Measurements from ENCODE around the gene RNF20. TPM values are rescaled to one million over a fixed set of nuclear protein-coding genes. Genes with fewer than 3 reads are reported as not detected.
"Not testable (repeated sequence)": the region's sequence is repeated elsewhere in the genome, so short reads cannot be mapped to it uniquely, and the experiment has no call there.

Gene RNF20
- total and polyA plus RNA-seq, 10 of the 15 experiments (the other 5 are each of a cell fraction or from before 2014, with no cell fraction given): 7.5 to 38.9 (median 26.7) TPM

DNA sequence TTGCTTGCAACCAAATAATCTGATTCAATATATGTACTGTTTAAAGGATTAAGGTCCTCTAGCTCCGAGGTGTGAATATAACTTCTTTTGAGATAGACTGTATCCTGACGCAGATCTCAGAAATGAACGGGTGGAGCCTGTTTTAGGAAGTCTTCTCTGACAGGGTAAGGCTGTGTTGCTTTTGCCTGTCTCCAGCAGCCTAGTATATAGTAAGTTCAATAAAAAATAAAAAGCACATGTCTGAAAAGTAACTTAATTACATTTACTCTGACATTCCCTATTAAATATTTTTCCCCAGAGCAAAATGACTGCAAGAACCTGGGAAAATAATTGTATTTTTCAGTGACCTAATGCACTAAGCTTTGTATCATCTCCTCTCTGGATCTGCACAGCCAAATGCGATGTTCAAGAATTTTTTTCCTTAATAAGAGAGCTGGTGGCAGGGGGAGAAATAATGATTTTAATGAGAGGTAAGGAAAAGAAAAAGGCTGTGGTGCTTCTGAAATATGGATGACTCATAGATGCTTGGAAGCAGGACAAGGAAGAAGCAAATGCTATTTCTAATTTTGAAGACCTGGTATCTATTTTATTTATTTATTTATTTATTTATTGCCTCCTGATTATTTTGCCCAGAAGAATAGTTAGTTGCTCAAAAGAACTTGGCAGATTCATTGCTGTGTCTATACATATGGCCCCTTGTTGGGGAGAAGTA is 53.8 kb downstream of the RNF20 start (continued):
- TF ChIP-seq EED (IDR thresholded peaks at IDR 0.05; ENCODE audit: low read depth): no peak
- TF ChIP-seq IRF4 (IDR thresholded peaks at IDR 0.05; ENCODE audit: low read depth, low read length): no peak
- no peak for TF ChIP-seq PML (IDR thresholded peaks at IDR 0.05; ENCODE audit: low read length)
- TF ChIP-seq ZNF207 (IDR thresholded peaks at IDR 0.05; ENCODE audit: borderline replicate concordance): no peak

DNA sequence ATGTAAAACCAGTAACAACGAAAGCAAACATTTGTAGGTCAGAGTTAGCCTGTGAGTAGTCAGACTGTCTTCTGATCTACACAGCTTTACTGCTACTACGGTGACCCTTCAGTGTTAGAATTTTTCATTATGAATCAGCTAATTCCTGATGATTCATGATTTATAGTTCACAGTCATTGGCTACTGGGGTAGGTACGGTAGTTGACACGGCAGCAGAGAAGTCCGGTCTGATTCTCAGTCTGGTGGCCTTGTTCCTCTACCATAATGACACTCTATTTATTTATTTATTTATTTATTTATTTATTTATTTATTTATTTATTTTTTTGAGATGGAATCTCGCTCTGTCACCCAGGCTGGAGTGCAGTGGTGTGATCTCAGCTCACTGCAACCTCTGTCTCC is 56.4 kb downstream of the RNF20 start:
- H3K27me3 ChIP-seq (replicated peaks in 1 of 2; ENCODE audit: control insufficient read depth in 2 of 2, insufficient read depth in 2 of 2, low read length in 1 of 2); BruUV-seq (replicated peaks); H3K4me3 ChIP-seq; in situ Hi-C loops (cut with MboI); H3K4me1 ChIP-seq (ENCODE audit: control insufficient read depth, insufficient read depth, low read length); RAD21 ChIA-PET (ENCODE audit: unreplicated experiment); H2AFZ ChIP-seq (ENCODE audit: control insufficient read depth, low read depth, low read length); H3K27ac ChIP-seq (ENCODE audit: control insufficient read depth, insufficient read depth); H3K36me3 ChIP-seq (ENCODE audit: control insufficient read depth in 2 of 2, insufficient read depth in 2 of 2, low read length in 1 of 2); H3K9ac ChIP-seq (ENCODE audit: control insufficient read depth, insufficient read depth, low read length); H3K4me2 ChIP-seq (ENCODE audit: control insufficient read depth, insufficient read depth); H3K79me2 ChIP-seq (ENCODE audit: control insufficient read depth, insufficient read depth, low read length); H4K20me1 ChIP-seq (ENCODE audit: control insufficient read depth, insufficient read depth); intact Hi-C loops (cut with micrococcal nuclease; ENCODE audit: unreplicated experiment); DNase-seq (ENCODE audit: low read depth, low spot score); H3K9me3 ChIP-seq (replicated peaks; ENCODE audit: control insufficient read depth, insufficient read depth, low read length); SMC1A ChIA-PET (ENCODE audit: uncharacterized antibody, unreplicated experiment); FAIRE-seq; ATAC-seq; POLR2A ChIA-PET: not testable (repeated sequence)
- CTCF ChIA-PET: interaction anchor here (0.8 to 1.3 kb wide), 2 partner anchors 10 to 11 kb away, joined by 4 read pairs; no protein-coding TSS in a partner anchor
- 45% methylated on average over 6 of the region's 6 CpGs for WGBS (ENCODE audit: insufficient coverage, insufficient replicate concordance, low lambda C conversion rate, missing lambda C conversion rate)

DNA sequence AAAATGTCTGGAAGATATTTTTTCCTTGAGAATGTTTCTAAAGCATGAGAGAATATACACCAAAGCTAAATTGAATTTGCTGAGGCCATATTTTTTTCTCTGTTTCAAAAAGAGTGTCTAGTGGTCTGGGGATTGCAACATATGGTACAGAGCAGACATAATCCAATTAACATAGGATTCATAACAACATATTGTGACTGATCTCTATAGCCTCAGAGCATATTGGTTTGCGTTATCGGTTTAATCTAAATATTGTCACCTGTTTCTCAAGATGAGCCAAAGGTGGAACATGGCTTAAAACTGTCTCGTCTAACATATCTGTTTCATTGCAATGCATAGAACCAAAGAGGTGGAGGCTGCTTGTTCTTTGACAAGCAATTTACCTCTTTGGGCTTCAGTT is 57.2 kb downstream of the RNF20 start:
- Histone ChIP-seq H3K9ac (ENCODE audit: control insufficient read depth, insufficient read depth, low read length) (no peak overlapping the region), H3K79me2 (ENCODE audit: control insufficient read depth, insufficient read depth, low read length) (no peaks in the 10 kb centered on the region), H3K27ac (ENCODE audit: control insufficient read depth, insufficient read depth) (no peak overlapping the region), H3K4me1 (ENCODE audit: control insufficient read depth, insufficient read depth, low read length) (no peaks in the 10 kb centered on the region; the same call in 1 of the 2 replicates), H3K4me3 (no peak overlapping the region), H3K36me3 (ENCODE audit: control insufficient read depth in 2 of 2, insufficient read depth in 2 of 2, low read length in 1 of 2) (no peaks in the 10 kb centered on the region), H3K9me3 (replicated peaks; ENCODE audit: control insufficient read depth, insufficient read depth, low read length) (no peaks in the 10 kb centered on the region), H3K4me2 (ENCODE audit: control insufficient read depth, insufficient read depth) (no peak overlapping the region), H3K27me3 (replicated peaks in 1 of 2; ENCODE audit: control insufficient read depth in 2 of 2, insufficient read depth in 2 of 2, low read length in 1 of 2) (peaks cover 0 to 3% of the 10 kb centered on the region in 2 experiments; a peak in 1 of 4 replicates), H2AFZ (ENCODE audit: control insufficient read depth, low read depth, low read length) (no peak overlapping the region), H4K20me1 (ENCODE audit: control insufficient read depth, insufficient read depth) (no peaks in the 10 kb centered on the region)
- WGBS (ENCODE audit: insufficient coverage, insufficient replicate concordance, low lambda C conversion rate, missing lambda C conversion rate): 65% methylated on average over 3 of the region's 3 CpGs
- DNase-seq (ENCODE audit: low read depth, low spot score) (no peak), FAIRE-seq (no peak), ATAC-seq (no peak)
- ChIA-PET RAD21 (ENCODE audit: unreplicated experiment) (no interaction called here), SMC1A (ENCODE audit: uncharacterized antibody, unreplicated experiment) (interaction anchor here (0.6 kb wide), 1 partner anchor 53 kb away, joined by 3 read pairs; no protein-coding TSS in a partner anchor), POLR2A (no interaction called here), CTCF (no interaction called here)
- in situ Hi-C loops (cut with MboI) (no loop called here), intact Hi-C loops (cut with micrococcal nuclease; ENCODE audit: unreplicated experiment) (no loop called here)
- no TSS peak for BruUV-seq (replicated peaks)
- TF ChIP-seq, protein P1, sequence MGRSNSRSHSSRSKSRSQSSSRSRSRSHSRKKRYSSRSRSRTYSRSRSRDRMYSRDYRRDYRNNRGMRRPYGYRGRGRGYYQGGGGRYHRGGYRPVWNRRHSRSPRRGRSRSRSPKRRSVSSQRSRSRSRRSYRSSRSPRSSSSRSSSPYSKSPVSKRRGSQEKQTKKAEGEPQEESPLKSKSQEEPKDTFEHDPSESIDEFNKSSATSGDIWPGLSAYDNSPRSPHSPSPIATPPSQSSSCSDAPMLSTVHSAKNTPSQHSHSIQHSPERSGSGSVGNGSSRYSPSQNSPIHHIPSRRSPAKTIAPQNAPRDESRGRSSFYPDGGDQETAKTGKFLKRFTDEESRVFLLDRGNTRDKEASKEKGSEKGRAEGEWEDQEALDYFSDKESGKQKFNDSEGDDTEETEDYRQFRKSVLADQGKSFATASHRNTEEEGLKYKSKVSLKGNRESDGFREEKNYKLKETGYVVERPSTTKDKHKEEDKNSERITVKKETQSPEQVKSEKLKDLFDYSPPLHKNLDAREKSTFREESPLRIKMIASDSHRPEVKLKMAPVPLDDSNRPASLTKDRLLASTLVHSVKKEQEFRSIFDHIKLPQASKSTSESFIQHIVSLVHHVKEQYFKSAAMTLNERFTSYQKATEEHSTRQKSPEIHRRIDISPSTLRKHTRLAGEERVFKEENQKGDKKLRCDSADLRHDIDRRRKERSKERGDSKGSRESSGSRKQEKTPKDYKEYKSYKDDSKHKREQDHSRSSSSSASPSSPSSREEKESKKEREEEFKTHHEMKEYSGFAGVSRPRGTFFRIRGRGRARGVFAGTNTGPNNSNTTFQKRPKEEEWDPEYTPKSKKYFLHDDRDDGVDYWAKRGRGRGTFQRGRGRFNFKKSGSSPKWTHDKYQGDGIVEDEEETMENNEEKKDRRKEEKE (IDR thresholded peaks at IDR 0.05): no peak
- TF ChIP-seq, protein P2, sequence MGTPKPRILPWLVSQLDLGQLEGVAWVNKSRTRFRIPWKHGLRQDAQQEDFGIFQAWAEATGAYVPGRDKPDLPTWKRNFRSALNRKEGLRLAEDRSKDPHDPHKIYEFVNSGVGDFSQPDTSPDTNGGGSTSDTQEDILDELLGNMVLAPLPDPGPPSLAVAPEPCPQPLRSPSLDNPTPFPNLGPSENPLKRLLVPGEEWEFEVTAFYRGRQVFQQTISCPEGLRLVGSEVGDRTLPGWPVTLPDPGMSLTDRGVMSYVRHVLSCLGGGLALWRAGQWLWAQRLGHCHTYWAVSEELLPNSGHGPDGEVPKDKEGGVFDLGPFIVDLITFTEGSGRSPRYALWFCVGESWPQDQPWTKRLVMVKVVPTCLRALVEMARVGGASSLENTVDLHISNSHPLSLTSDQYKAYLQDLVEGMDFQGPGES (IDR thresholded peaks at IDR 0.05): no peak
- TF ChIP-seq CBX5 (IDR thresholded peaks at IDR 0.05; ENCODE audit: low read depth) (no peak), TCF3 (IDR thresholded peaks at IDR 0.05; ENCODE audit: borderline replicate concordance, insufficient read depth, low read depth, low read length) (no peak), JUND (IDR thresholded peaks at IDR 0.05; ENCODE audit: low read depth, low read length) (no peak), SMARCA5 (IDR thresholded peaks at IDR 0.05) (no peak), IRF4 (IDR thresholded peaks at IDR 0.05; ENCODE audit: low read depth, low read length) (no peak), MYC (IDR thresholded peaks at IDR 0.05; ENCODE audit: insufficient read depth, insufficient read length, insufficient replicate concordance, low read length, severe bottlenecking) (no peak)

All from GM12878 (cell line).